Epithelial cell of alveolus of lung (primary cell): ENCODE data around the gene NUP62. TPM values are rescaled to one million over a fixed set of nuclear protein-coding genes. Genes with fewer than 3 reads are reported as not detected.

ENCODE experiments used
- total RNA-seq: library from RNA; depleted of rRNA; stranded (reverse); fragments of >200 nt; gene quantifications from 2 replicates; pipeline ENCODE4 v1.2.1, GENCODE V29; 2015

NUP62 gene
- total RNA-seq: 25.5 and 46.2 TPM in 2 replicates

DNA sequence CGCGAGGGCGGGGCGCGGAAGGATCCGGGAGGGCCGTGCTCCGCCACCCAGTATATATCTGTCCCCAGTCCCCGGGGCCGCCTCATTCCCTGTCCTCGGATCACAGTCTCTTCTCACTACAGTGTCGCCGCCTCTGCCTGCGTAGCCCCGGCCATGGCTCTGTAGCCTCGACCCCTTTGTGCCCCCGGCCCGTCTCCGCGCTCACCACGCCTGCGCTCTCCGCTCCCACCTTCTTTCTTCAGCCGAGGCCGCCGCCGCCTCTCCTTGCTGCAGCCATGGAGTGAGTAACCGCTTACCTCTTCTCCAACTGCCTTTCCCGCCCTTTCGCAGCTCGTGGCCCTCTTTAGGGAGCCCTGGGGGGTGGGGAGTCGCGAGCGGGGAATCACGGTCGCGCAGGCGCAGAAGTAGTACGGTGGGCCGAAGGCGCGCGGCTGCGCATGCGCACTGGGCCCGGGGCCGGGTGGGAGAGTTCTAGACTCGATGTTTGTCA lies at the start of gene NUP62, which contains the start of gene ATF5:
NUP62 (minus strand) TSS at position 384 of the 490 bp plus-strand sequence. CDS start 19,697 bp downstream, outside the sequence.
ATF5 (plus strand) TSS at position 85 of the 490 bp plus-strand sequence. CDS start 1,646 bp downstream, outside the sequence.

DNA sequence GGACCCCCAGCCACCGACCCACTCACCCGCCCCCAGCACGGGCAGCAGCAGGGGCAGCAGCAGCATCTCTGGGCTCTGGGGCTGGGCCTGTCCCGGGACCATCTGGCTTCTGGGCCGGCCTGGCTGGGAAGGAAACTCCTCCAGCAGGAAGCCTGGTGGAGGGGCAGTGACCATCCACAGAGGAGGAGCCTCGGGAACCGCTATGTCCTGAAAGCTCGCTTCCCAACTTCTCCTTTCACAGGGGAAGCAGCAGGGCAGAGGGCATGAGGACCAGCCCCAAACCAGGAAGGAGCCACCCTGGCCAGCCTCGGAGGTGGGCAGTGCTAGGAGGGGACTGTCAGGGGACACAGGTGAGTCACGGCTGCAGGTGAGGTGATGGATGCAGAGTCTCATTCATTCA lies 31.7 kb upstream of the NUP62 start, which contains the start of gene SIGLEC11:
SIGLEC11 (minus strand) TSS at position 193 of the 400 bp plus-strand sequence; CDS start at position 102, 91 bp downstream.

GRCh38 chr19:49896863-49897621 lies 32.3 kb downstream of the NUP62 start, which contains the start of gene IL4I1:
IL4I1 (minus strand) TSS chr19:49896887; CDS start chr19:49896160, 727 bp downstream.

DNA sequence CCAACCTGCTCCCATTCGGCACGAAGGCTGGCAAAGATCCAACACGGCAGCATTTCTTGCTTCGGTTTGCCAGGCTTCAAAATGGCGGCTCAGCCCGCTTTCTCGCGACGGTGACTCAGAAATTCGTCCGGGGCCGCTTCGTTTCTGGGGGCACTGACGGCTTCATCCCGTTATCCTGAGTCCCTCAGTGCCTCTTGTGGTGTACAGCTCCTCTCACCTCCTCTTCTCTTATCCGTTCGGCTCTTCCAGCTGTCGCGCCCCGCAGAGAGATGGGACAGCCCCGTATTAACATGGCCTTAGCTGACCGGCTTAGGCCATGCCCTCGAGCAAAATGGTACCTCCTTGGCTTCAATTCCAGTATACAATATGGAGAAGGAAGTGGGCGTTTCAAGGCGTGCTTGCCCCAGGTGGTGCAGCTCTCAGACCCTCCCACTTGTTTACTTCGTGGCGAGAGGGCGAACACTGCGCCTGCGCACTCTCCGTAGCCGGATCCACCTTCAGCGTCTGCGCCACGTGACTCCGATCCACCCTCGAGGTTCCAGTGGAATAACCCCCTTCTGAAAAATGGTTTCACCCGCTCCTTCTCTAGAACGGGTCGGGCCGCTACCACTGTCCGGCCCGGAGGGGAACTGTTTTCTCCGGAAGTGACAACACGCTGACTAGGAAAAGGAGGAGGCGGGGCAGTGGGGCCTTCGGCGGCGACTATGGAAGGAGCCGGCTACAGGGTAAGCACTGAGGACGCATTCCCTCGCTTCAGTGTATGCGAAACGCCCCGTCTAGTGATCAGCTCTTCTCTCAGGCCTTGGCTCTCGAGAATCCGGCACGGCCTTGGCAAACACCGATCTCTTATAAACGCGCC lies 52.1 kb downstream of the NUP62 start, which contains the start of the genes AKT1S1 and TBC1D17:
AKT1S1 (minus strand) TSS at position 336 of the 859 bp plus-strand sequence. CDS start 4,060 bp downstream, outside the sequence.
TBC1D17 (plus strand) TSS at position 683 of the 859 bp plus-strand sequence; CDS start at position 705, 22 bp downstream.

DNA sequence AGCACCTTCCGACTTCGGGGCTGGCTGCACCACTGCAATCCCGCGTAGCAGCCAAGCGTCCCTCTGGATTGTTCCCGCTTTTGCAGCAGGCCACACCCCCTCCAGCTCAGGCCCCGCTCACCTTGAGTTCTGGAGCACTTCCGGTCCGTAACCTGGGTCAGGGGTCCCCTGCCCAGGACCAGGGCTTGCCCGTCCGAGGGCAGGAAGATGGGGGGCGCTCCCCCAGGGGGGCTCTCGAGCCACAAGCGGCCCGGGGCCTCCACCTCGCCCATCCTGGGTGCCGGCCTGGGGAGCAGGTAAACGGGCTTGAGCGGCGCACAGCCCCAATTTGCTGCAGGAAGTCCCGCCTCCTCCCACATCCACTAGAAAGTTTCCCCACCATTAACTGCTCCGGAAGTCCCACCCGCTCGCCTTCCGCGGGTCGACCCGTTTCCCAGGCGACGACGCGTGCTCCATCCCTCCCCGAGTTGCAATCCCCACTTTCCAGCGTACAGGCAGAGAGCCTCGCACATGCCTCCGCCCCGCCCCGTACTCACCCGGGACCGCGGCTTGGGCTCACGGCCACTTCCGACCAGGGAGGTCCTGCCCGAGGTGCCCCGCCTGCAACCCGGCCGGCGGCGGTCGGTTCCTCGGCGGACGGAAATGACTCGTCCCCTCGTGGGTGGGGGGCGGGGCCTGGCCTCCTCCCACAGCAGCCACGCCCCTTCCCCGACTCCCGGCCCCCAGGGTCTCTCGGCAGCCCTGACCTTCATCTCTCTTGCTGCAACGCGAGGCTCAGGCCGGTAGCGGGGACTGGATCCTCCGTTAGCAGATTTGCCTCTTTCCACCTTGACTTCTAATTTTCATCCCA lies 62.1 kb downstream of the NUP62 start, which contains the start of gene PNKP:
PNKP (minus strand) TSS at position 644 of the 850 bp plus-strand sequence; CDS start at position 272, 372 bp downstream.

Other genes with a start within 250 kb of the NUP62 start
- gene ADM5, start 239.9 kb downstream of the NUP62 start, total RNA-seq: 1.7 and 2.9 TPM in 2 replicates
- 15.8 and 50.0 TPM in 2 replicates for gene CPT1C, start 238.4 kb downstream of the NUP62 start, total RNA-seq
- gene TSKS, start 166.2 kb downstream of the NUP62 start, total RNA-seq: not detected in 2 replicates
- 128 and 138 TPM in 2 replicates for gene AP2A1, start 162.5 kb downstream of the NUP62 start, total RNA-seq
- 21.5 and 30.1 TPM in 2 replicates for gene FUZ, start 116.2 kb downstream of the NUP62 start, total RNA-seq
- 21.1 and 32.3 TPM in 2 replicates for gene MED25, start 111.2 kb downstream of the NUP62 start, total RNA-seq
- gene PTOV1, start 78.3 kb downstream of the NUP62 start, total RNA-seq: 94.0 and 139 TPM in 2 replicates
- gene PNKP, start 61.9 kb downstream of the NUP62 start, total RNA-seq: 29.1 and 52.8 TPM in 2 replicates
- 25.7 and 38.6 TPM in 2 replicates for gene AKT1S1, start 52.1 kb downstream of the NUP62 start, total RNA-seq
- 22.5 TPM in 2 replicates for gene TBC1D17, start 51.8 kb downstream of the NUP62 start, total RNA-seq
- 1.3 TPM in 1 of 2 replicates, not detected in the other for gene IL4I1, start 32.6 kb downstream of the NUP62 start, total RNA-seq
- 4.5 and 15.4 TPM in 2 replicates for gene ATF5, start 299 bp downstream of the NUP62 start, total RNA-seq
- not detected in 2 replicates for gene SIGLEC11, start 31.7 kb upstream of the NUP62 start, total RNA-seq
- 22.5 and 26.8 TPM in 2 replicates for gene VRK3, start 95.9 kb upstream of the NUP62 start, total RNA-seq
- 8.1 and 9.9 TPM in 2 replicates for gene ZNF473, start 96.5 kb upstream of the NUP62 start, total RNA-seq
- 0.65 TPM in 1 of 2 replicates, not detected in the other for gene IZUMO2, start 233.8 kb upstream of the NUP62 start, total RNA-seq